ENCODE data around the gene MRPS15. TPM values are rescaled to one million over a fixed set of nuclear protein-coding genes. Genes with fewer than 3 reads are reported as not detected.

Gene MRPS15
- total RNA-seq, 1 experiment from 2014 or later = 101 TPM

- DNase-seq (ENCODE audit: unreplicated experiment) = no peak
- TF ChIP-seq CTCF (IDR thresholded peaks at IDR 0.05; ENCODE audit: unreplicated experiment) = no peak
- peaks cover 25% of the 10 kb centered on the region for H3K36me3 Mint-ChIP-seq (ENCODE audit: insufficient read depth, unreplicated experiment)
- BruUV-seq (replicated peaks) = no TSS peak
- no peaks in the 10 kb centered on the region for H3K27me3 Mint-ChIP-seq (ENCODE audit: insufficient read depth, unreplicated experiment)
- no peak overlapping the region for H3K4me3 Mint-ChIP-seq (ENCODE audit: unreplicated experiment)
- POLR2A ChIA-PET = interaction anchor here (0.6 to 1.0 kb wide), 4 partner anchors 11 to 1248 kb away, joined by 3 to 4 read pairs (median 3); partner anchors contain the start of gene OSCP1
- intact Hi-C loops (cut with micrococcal nuclease) = no loop called here
- no peak overlapping the region for H3K27ac Mint-ChIP-seq (ENCODE audit: low read depth, unreplicated experiment)
- CTCF ChIA-PET = no interaction called here
- no peaks in the 10 kb centered on the region for H3K4me1 Mint-ChIP-seq (ENCODE audit: insufficient read depth, unreplicated experiment)
- H3K9me3 Mint-ChIP-seq (ENCODE audit: unreplicated experiment) = no peaks in the 10 kb centered on the region
These were observed 25.5 kb downstream of the MRPS15 start for GRCh38 chr1:36438715-36439114.

GRCh38 chr1:36436821-36437220 lies 27.4 kb downstream of the MRPS15 start:
- no peaks in the 10 kb centered on the region for H3K27me3 Mint-ChIP-seq (ENCODE audit: insufficient read depth, unreplicated experiment)
- H3K9me3 Mint-ChIP-seq (ENCODE audit: unreplicated experiment) = no peaks in the 10 kb centered on the region
- no peak for DNase-seq (ENCODE audit: unreplicated experiment)
- ChIA-PET CTCF (interaction anchor here (0.6 to 1.2 kb wide), 3 partner anchors 16 to 248 kb away, joined by 3 read pairs; no protein-coding TSS in a partner anchor), POLR2A (no interaction called here)
- H3K36me3 Mint-ChIP-seq (ENCODE audit: insufficient read depth, unreplicated experiment) = peaks cover 30% of the 10 kb centered on the region
- TF ChIP-seq CTCF (IDR thresholded peaks at IDR 0.05; ENCODE audit: unreplicated experiment) = no peak
- no peak overlapping the region for H3K4me3 Mint-ChIP-seq (ENCODE audit: unreplicated experiment)
- BruUV-seq (replicated peaks) = no TSS peak
- no peaks in the 10 kb centered on the region for H3K4me1 Mint-ChIP-seq (ENCODE audit: insufficient read depth, unreplicated experiment)
- intact Hi-C loops (cut with micrococcal nuclease) = no loop called here
- H3K27ac Mint-ChIP-seq (ENCODE audit: low read depth, unreplicated experiment) = no peak overlapping the region

GRCh38 chr1:36433102-36433501 lies 31.1 kb downstream of the MRPS15 start:
- Mint-ChIP-seq H3K27ac (ENCODE audit: low read depth, unreplicated experiment) (no peak overlapping the region), H3K4me3 (ENCODE audit: unreplicated experiment) (no peak overlapping the region), H3K9me3 (ENCODE audit: unreplicated experiment) (no peaks in the 10 kb centered on the region), H3K4me1 (ENCODE audit: insufficient read depth, unreplicated experiment) (no peaks in the 10 kb centered on the region), H3K27me3 (ENCODE audit: insufficient read depth, unreplicated experiment) (no peaks in the 10 kb centered on the region), H3K36me3 (ENCODE audit: insufficient read depth, unreplicated experiment) (peaks cover 24% of the 10 kb centered on the region)
- no peak for DNase-seq (ENCODE audit: unreplicated experiment)
- POLR2A ChIA-PET = interaction anchor here (1.2 kb wide), 1 partner anchor 31 kb away, joined by 4 read pairs; the partner anchor contains the start of gene MRPS15
- intact Hi-C loops (cut with micrococcal nuclease) = no loop called here
- no peak for TF ChIP-seq CTCF (IDR thresholded peaks at IDR 0.05; ENCODE audit: unreplicated experiment)
- CTCF ChIA-PET = no interaction called here
- no TSS peak for BruUV-seq (replicated peaks)

GRCh38 chr1:36432616-36433015 lies 31.6 kb downstream of the MRPS15 start:
- no peak for DNase-seq (ENCODE audit: unreplicated experiment)
- TF ChIP-seq CTCF (IDR thresholded peaks at IDR 0.05; ENCODE audit: unreplicated experiment) = no peak
- intact Hi-C loops (cut with micrococcal nuclease) = no loop called here
- no peaks in the 10 kb centered on the region for H3K9me3 Mint-ChIP-seq (ENCODE audit: unreplicated experiment)
- no peaks in the 10 kb centered on the region for H3K27me3 Mint-ChIP-seq (ENCODE audit: insufficient read depth, unreplicated experiment)
- no peaks in the 10 kb centered on the region for H3K4me1 Mint-ChIP-seq (ENCODE audit: insufficient read depth, unreplicated experiment)
- ChIA-PET POLR2A (no interaction called here), CTCF (no interaction called here)
- H3K36me3 Mint-ChIP-seq (ENCODE audit: insufficient read depth, unreplicated experiment) = peaks cover 20% of the 10 kb centered on the region
- no TSS peak for BruUV-seq (replicated peaks)
- no peak overlapping the region for H3K27ac Mint-ChIP-seq (ENCODE audit: low read depth, unreplicated experiment)
- no peak overlapping the region for H3K4me3 Mint-ChIP-seq (ENCODE audit: unreplicated experiment)

All from MCF 10A (cell line).